Measurements from ENCODE around the gene RNF152.

Gene RNF152, protein sequence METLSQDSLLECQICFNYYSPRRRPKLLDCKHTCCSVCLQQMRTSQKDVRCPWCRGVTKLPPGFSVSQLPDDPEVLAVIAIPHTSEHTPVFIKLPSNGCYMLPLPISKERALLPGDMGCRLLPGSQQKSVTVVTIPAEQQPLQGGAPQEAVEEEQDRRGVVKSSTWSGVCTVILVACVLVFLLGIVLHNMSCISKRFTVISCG

DNA sequence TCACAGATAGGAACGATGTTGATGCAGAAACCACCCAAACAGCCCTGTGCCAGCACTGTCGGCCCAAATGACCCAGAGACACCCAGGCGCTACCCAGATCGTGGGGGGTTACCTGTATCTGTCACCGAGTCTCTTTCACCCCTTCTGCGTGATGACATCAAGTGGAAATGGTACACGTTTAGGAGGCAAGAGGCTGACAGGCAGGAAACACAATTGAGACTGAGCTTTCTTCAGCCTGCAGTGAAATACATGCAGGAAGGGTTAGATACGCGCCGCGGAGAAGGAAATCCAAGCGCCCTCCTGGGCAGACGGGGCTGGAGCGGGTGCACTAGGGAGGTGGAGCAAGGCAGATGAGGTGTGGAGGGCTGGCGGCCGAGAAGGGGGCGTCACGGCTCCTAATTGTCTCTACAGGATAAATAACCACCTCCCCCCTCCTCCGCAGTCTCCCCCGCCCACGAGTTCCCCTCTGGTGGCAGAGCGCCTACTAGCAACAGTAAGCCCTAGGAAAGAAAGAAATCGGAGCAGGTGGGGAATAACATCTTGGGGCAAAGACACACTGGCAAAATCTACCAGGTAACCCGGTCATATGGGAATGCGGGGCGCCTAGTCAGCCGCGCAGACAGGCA is at the start of gene RNF152:
Gene RNF152, minus strand, starts transcription at position 325 of the 626 bp plus-strand sequence. CDS start 76,544 bp downstream, outside the sequence.
- no peak for DNase-seq (ENCODE audit: low read depth)

DNA sequence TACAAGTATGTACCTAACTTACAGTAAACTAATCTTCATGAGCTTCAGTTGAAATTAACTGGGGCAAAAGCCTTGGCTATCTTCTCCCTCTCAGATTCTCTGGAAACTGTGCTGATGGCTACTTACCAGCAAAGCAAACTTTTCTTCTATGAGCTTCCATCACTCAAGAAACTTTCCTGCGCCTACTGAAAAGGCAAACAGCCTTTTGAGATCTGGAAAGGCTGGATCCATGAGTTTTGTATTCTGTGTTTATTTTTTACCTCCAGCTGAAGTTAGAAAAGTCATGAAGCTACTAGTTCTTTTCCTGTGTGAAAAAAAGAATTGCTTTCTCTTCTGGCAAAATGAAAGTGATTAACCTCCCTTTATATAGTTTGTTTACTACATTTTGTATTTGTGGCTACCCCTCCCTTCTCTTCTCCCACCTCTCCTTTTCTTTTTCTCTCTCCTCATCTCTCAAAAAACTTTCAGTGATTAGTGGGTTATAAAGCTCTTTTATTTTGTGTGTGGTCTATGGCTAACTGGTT is 49.2 kb upstream of the RNF152 start:
- no peak for DNase-seq (ENCODE audit: low read depth)

DNA sequence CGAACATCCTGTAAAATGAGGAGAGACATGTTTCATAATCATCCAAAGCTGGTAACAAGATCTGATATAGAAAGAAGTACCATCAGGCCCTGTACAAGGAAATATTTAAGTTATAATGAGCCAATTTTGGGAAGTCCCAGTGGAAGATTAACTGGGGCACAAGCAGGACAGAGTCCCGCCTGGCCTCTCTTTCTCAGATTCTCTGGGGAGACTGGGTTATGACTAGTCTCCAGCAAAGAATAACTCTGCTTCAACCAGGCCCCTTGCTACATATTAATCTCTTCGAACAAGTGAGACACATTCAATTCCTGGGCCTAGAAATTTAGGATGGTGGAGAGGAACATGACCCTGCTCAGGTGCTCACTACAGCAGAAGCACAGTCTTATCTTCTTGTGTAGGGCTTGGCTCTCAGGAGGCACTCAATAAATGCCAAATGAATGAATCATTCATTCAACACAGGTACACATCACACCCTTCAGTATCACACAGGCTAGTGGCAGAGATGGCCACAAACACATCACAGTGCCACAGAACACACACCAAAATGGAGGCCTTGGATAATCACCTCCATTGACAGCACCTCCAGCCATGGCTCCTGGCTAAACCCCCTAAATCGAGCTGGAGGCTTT is 46.4 kb upstream of the RNF152 start:
- no peak for DNase-seq (ENCODE audit: low read depth)

DNA sequence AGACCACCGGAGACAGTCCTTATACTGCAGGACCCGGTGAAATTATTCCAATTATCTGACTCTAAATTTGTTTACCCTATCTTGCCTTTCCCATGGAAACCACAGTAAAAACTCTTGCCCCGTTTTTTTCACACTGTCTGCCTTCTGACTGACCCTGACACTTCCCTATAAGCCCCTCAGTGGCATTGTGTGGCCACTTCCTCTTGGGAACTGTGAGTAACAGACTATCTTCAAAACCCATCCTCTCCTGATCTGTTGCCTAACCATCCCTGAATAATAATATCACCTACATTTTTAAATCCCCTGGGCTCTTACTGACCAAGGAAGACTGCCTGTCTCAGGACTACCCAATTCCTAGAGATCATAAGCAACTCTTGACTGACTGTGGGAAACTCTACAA is 42.6 kb upstream of the RNF152 start:
- DNase-seq (ENCODE audit: low read depth): no peak

DNA sequence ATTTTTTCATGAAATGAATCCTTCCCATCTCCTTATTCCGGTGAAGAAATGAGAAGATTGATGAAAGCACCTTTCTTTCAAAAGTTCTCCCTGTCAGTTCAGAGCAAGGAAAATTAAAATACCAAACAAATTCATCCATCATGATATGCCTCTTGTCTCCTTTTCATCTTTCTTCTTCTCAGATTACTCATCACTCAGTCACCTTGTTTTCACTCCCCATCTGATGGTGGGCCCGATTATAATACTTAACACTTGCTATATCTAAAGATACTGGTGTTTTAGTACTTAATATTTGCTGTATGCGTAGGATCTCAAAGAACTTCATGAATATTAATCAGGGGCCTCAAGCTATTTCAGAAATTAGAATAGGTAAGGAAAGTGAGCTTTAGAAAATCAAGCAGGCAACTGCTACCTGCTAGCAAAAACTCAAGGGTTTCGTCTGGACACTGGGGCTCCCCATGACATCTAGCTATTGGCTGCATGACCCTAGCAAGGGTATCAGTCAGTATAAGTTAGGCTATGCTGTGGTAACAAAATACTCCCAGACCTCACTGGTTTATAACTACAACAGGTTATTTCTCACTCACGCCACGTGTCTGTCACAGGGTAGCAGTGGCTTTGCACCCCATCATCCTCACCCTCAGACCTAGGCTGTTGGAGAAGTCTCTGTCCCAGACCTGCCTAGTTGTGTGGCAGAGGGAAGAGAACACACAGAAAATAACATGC is 39.0 kb upstream of the RNF152 start:
- DNase-seq (ENCODE audit: low read depth): no peak

DNA sequence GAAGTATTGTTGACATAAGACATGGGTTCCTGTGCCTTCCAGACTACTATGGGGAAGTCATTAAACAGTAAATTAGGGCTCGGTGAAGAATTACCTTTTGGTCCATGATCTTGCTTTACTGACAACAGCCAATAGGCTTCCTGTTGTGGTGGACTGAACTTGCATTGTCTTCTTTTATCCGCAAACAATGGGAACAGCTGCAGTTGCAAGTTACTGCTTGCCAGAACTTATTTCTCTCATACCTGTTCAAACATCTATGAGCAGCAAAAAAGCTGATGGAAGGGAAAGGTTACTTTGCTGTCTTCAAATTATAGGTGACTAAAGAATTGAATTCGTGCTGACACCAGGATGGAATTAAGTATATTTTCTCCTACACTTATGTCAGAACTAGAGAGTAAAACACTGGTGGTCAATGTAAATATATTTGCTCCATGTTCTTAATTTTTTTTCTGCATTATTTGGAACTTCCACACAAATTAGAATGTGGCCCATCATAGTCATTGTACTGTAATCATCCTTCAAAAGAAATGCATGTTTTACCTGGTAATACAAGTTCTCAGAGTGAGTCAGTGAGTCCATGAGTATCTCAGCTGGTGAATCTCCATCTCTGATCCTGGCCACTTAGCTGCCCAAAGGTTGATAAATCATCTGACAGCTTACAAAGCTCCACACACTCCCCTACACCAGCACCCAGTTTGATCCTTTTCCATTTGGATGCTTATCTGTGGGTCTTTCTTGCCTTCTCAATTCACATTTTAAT is 37.3 kb upstream of the RNF152 start:
- no peak for DNase-seq (ENCODE audit: low read depth)

DNA sequence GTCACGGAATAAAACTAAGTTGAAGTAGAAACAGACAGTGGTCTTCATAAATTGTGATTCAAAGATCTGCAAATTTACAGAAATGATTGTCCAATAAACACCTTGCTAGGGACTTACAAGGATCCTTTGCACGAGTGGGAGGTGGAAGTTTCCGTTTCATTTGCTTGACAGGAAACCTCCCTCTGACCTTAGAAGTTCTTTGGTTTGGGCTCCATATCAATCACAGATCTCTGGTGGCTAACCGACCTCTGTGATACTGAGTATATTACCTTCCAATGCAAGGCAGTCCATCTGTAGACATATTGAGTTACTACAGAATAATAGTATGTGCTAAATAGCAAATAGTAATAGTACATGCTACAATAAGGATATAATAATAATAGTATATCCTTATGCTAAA is 33.7 kb upstream of the RNF152 start:
- no peak for DNase-seq (ENCODE audit: low read depth)

DNA sequence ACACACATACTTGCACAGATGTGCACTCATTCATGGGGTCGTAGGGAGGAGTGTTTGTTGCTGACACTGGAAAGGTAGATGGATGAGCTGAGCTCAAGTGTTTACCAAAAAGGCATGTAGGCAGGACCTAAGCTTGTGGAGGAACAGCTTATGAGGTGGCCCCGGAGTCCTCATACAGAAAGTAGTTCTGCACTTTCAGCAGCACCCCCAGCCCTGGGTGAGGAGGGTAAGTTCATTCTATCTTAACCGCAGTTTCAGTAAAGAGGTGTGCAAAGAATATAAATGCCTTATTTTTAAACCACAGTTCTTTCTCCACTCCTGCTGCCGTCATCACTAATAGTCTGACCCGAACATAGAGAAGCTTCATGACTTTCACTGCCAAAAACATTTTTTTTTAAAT is 31.7 kb upstream of the RNF152 start:
- no peak for DNase-seq (ENCODE audit: low read depth)

DNA sequence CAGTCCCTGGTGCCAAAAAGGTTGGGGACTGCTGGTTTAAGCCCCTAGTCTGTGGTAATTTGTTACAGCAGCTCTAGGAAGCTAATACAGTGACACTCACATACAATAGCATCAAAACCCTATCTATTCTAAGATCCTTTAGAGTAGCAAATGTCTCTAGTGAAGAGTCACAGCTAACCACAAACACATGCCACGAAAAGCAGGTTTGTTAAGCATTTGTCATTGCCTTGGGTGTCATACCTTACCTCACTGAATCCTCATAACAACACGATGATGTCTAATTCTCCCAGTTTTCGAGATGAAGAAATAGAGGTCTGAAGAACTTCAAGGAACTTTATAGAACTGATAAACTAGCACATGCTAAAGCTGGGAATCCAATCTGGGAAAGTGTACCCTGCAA is 29.6 kb upstream of the RNF152 start:
- peak; percentile 40 for DNase-seq (ENCODE audit: low read depth)

DNA sequence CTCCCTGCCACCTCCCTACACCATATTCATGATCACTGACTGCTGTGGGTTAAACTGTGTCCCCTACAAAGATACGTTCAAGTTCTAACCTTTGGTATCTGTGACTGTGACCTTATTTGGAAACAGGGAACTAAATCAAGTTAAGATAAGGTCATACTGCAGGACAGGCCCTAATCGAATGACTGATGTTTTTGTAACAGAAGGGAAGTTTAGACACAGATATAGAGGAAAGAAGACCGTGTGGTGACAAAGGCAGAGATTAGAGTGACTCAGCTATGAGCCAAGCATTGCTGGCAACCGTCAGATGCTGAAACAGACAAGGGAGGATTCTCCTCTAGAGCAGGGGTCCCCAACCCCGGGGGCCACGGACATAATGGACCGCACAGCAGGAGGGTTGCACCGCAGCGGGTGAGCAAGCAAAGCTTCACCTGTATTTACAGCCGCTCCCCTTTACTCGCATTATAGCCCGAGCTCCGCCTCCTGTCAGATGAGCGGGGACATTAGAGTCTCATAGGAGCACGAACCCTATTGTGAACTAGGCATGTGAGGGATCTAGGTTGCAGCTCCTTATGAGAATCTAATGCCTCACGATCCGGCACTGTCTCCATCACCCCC is 28.9 kb upstream of the RNF152 start:
- peak; percentile 25 for DNase-seq (ENCODE audit: low read depth)

DNA sequence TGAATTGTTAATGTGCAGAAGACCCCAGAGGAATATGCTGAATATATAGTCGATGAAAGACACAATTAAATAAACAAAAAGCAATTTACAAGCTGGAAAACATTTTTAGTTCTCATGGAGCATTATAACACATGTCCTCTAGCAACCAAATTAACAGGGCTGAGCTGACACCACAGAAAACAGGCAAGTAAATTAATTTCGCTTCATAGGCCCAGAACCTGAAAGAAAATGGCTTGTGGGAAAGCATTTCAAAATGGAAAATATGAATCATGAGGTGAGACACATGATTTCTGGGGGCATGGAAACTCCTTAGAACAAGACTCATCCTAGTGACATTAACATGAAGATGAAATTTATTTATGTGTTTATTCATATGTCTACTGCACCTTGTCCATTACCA is 25.0 kb upstream of the RNF152 start:
- DNase-seq (ENCODE audit: low read depth): no peak

DNA sequence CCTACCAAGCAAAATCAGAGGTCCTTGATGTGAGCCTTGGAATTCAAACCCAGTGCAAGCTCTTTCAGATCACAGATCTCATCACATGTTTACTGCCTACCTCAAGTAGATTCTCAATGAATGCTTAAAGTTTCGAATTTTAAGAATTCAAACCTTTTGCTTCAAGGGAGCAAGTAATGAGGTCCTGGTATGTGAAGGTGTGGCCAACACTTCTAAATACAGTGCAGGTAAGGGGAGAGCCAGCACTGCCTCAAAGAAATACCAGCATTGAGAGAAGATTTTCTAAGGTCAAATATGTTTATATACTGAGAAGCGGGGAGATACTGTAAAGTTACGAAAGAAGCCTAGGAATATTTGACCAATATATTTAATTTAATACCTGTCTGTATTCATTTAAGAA is 19.7 kb upstream of the RNF152 start:
- DNase-seq (ENCODE audit: low read depth): no peak

DNA sequence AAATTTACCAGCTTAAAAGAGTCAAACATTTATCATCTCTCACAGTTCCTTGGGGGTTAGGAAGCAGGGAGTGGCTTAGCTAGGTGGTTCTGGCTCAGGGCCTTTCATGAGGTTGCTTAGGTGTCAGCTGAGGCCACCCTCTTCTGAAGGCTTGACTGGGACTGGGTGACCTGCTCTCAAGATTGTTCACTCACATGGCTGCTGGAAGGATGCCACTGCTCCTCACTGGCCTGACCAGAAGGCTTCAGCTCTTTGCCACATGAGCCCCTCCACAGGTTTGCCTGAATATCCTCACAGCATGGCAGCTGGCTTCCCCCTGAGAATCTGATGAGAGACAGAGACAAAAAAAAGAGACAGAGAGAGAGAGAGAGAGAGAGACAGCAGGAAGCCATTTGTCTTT is 17.3 kb upstream of the RNF152 start:
- no peak for DNase-seq (ENCODE audit: low read depth)

DNA sequence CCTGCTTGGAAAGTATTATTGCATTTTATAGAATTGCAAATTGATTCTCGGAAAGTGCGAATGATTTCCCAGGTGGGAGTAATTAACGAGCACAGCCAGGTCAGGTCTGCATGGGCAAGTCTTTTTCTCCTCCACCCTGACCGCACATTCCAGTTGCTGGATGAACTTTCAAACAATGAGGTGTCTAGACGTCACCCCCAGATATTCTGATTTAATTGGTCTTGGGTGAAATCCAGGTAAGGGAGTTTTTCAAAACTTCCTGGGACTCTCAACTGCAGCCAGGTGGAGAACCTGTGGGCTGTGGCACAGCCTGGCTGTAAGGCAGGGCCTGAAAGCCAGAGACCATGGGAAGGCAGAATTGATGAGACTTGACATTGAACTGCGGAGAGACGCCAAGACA is 15.9 kb upstream of the RNF152 start:
- DNase-seq (ENCODE audit: low read depth): no peak

DNA sequence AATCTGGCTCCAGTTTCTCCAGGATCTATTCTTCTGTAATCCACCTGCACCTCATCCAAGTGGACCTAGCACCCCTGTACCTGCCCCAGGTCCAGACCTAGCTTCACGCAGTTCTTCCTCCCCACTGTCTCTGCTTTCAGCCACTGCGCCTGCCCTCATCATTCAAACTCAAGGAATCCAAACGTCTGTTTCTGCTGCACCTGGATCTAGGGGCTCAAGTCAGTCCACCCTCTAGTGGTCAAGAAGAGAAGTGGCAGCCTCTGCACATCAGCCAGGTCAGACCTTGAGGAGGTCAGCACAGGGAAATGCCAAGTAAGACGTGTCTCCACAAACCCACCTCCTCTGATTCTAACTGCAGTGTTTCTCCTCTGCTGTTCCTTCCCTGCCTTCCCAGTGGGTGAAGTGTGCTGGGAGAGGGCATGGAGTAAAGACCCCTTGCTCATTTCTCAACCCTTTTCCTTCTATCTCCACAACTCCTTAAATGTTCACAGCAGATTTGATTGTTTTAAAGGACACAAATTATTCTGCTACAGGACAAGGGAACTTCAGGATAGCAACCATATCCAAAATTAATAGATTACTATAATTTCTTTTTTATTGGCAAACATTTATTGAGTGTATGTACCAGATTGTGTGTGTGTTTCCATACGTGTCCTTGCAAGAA is 8.6 kb upstream of the RNF152 start:
- peak; percentile 75 for DNase-seq (ENCODE audit: low read depth)

DNA sequence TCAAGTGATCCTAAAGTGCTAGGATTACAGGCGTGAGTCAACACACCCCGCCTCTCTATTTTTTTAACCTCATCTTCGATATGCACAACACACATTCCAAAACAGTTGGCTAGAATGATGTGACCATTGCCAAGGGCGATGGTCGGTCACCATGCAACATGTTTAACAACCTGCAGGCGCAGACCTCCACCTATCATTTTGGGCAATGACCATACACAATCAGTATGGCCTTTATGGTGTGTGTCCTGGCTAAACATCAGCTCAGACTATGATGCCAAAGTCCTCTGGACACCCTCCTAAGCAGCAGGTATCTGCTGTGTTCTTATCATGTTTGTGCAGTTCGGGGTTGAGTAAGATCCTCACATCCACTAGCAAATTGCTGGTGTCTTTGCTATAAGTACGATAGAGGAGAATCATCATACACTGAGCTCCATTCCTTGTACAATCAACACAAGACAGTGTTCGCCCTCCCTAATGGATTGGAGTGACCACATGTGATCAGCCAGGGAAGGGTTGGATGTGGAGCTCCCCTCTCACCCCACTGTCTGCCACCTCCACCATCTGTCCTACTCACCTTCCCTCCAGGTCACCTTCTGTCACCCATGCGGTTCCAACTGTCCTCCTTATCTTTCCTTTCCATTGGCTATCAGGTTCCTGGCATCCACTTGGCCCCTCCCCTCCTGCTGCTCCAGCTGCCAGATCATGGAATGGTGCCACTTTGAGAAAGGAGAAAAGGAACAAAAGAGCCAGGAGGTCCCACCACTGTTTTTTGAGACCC is 7.9 kb upstream of the RNF152 start:
- DNase-seq (ENCODE audit: low read depth): no peak

DNA sequence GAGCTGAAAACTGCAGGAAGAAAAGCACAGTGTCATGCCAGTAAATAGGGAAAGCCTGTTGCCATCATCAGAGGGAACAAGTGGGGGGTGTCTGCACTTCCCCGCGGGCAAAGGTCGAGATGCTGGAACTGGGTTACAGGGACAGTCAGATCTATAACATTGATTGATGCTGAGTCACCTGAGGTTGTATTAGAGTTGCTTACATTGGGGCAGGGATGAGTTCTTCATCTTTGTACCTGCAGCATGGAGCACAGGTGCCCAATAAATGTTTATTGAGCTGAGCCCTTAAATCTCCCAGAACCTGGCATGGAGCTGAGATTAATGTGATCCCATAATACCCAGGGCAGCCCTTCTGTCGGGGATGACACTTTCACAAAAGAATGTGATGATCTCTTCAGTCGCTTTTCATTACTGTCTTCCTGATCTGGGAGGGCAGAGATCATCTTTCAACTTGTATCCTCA is 5.9 kb upstream of the RNF152 start:
- peak; percentile 24 for DNase-seq (ENCODE audit: low read depth)

DNA sequence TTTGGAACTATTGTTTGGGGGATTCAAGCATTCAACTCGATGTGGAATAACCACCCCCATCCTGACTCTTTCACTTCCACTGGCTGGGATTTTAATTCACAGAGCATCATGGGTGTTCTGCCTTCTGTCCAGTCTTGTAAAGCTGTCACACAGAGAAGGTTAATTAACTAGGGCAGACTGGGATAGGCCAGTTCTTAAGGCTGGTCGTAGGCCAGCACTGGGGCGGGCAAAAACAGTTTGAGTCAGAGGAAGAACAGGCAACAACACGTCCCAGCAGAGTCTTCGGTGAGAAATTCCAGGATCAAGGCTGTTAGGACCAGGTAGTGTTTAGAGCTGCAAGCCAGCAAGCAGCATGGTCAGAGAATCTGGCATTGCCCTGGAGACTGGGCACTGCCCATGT is 4.0 kb upstream of the RNF152 start:
- peak; percentile 43 for DNase-seq (ENCODE audit: low read depth)

DNA sequence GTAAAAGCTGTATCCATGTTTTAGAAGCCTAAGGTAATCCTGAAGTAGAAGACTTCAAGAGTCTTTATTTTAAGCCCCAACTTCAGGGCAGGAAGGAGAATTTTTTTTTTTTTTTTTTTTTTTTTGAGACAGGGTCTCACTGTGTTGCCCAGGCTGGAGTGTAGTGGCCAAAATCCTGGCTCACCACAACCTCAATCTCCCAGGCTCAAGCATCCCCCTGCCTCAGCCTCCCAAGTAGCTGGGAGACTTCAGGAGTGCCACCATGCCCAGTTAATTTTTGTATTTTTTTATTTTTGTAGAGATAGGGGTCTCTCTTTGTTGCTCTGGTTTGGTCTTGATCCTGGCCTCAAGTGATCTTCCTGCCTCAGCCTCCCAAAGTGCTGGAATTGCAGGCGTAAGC is 3.3 kb upstream of the RNF152 start:
- no peak for DNase-seq (ENCODE audit: low read depth)

Measured in ELR (cell line).